PC-3 (cell line): ENCODE data around the gene SHE. TPM values are rescaled to one million over a fixed set of nuclear protein-coding genes. Genes with fewer than 3 reads are reported as not detected.

Experiments
- ATAC-seq: fragments of 200-7000 bp; cut with Tn5 transposase; 2 replicates; pipeline ENCODE4 v1.9.1; 2020; ENCODE audit warnings: mild to moderate bottlenecking, moderate library complexity
- BruUV-seq: library from RNA; stranded (reverse); fragments of 400-500 nt; replicated peaks from 2 replicates; lab custom pipeline; 2021; lab: Mats Ljungman, UMichigan
- CTCF ChIA-PET: fragments of 300-600 bp; sonication (Branson Sonifier 250); formaldehyde crosslinking; loops from one replicate; lab custom pipeline; 2022; ENCODE audit warnings: antibody characterized with exemption; lab: Charles Lee
- POLR2A ChIA-PET: fragments of 300-600 bp; sonication (Branson Sonifier 250); formaldehyde crosslinking; loops from one replicate; lab custom pipeline; 2022; ENCODE audit warnings: antibody characterized with exemption; ENCODE audit not compliant: unreplicated experiment; lab: Charles Lee
- DNase-seq: peaks from one replicate; pipeline ENCODE4 v3.0.0-alpha.2; 2015
- H2AFZ ChIP-seq: fragments of 300-600 bp; sonication (generic); 2 replicates; pipeline ENCODE4 v1.6.0; 2016; ENCODE audit warnings: antibody characterized with exemption, low read length
- H3F3A ChIP-seq: fragments of 300-600 bp; sonication (generic); one replicate; pipeline ENCODE4 v1.6.0; 2017; ENCODE audit warnings: antibody characterized with exemption, low read length, control low read depth, mild to moderate bottlenecking; ENCODE audit not compliant: unreplicated experiment
- H3K27ac ChIP-seq: fragments of 300-600 bp; sonication (generic); 2 replicates; pipeline ENCODE4 v1.5.1; 2016; ENCODE audit warnings: mild to moderate bottlenecking, low read length
- H3K27me3 ChIP-seq: fragments of 300-600 bp; sonication (generic); 2 replicates; pipeline ENCODE4 v1.6.1; 2016; ENCODE audit warnings: low read length, mixed read lengths
- H3K36me3 ChIP-seq: fragments of 300-600 bp; sonication (generic); 2 replicates; pipeline ENCODE4 v1.6.1; 2016; ENCODE audit warnings: low read depth, mixed run types, low read length, mixed read lengths
- H3K4me1 ChIP-seq: fragments of 300-600 bp; sonication (generic); 2 replicates; pipeline ENCODE4 v1.5.1; 2016; ENCODE audit warnings: low read length; ENCODE audit not compliant: insufficient read depth
- H3K4me2 ChIP-seq: fragments of 300-600 bp; sonication (generic); 2 replicates; pipeline ENCODE4 v1.6.0; 2016; ENCODE audit warnings: low read length
- H3K4me3 ChIP-seq: fragments of 300-600 bp; sonication (generic); 2 replicates; pipeline ENCODE4 v1.5.1; 2016; ENCODE audit warnings: mild to moderate bottlenecking, low read length, mixed read lengths
- H3K79me2 ChIP-seq: fragments of 300-600 bp; sonication (generic); 2 replicates; pipeline ENCODE4 v1.6.1; 2017; ENCODE audit warnings: low read length, mixed read lengths
- H3K9ac ChIP-seq: fragments of 300-600 bp; sonication (generic); 2 replicates; pipeline ENCODE4 v1.6.0; 2016; ENCODE audit warnings: mild to moderate bottlenecking, low read length
- H3K9me2 ChIP-seq: fragments of 300-600 bp; sonication (generic); replicated peaks from 2 replicates; pipeline ENCODE4 v1.6.1; 2016; ENCODE audit warnings: mixed run types, low read length, mixed read lengths
- H3K9me3 ChIP-seq: fragments of 300-600 bp; sonication (generic); 2 replicates; pipeline ENCODE4 v1.6.1; 2016; ENCODE audit warnings: low read length, mixed read lengths
- H4K20me1 ChIP-seq: fragments of 300-600 bp; sonication (generic); 2 replicates; pipeline ENCODE4 v1.6.1; 2016; ENCODE audit warnings: low read length, mixed read lengths
- CTCF ChIP-seq: fragments of 300-600 bp; sonication (generic); conservative IDR thresholded peaks from 2 replicates; pipeline ENCODE4 v1.5.1; 2017; ENCODE audit warnings: antibody characterized with exemption, low read depth, mild to moderate bottlenecking, low read length
- EZH2 ChIP-seq: fragments of 300-600 bp; sonication (generic); IDR thresholded peaks from one replicate; pipeline ENCODE4 v1.6.1; 2017; ENCODE audit warnings: antibody characterized with exemption, mild to moderate bottlenecking, low read length; ENCODE audit not compliant: unreplicated experiment
- EZH2phosphoT487 ChIP-seq: fragments of 300-600 bp; sonication (generic); IDR thresholded peaks from 2 replicates; pipeline ENCODE4 v1.6.1; 2018; ENCODE audit warnings: mild to moderate bottlenecking, antibody characterized with exemption, low read length, borderline replicate concordance
- intact Hi-C: fragments of 100-400 bp; cut with micrococcal nuclease; formaldehyde crosslinking; loops from 2 replicates; pipeline ENCODE4 v1.9.0; 2023
- total RNA-seq: library from RNA; depleted of rRNA; stranded (reverse); fragments of >200 nt; gene quantifications from 2 replicates; pipeline ENCODE4 v1.2.3, GENCODE V29; 2014

Gene SHE
- total RNA-seq, 1 experiment from 2014 or later: not detected

GRCh38 chr1:154483941-154484803 is 18.0 kb downstream of the SHE start:
- 0 out of 2 replicates have a peak, but pooled peaks cover 1% of the 10 kb centered on the region for H3K27me3 ChIP-seq

GRCh38 chr1:154481053-154481452 is 21.2 kb downstream of the SHE start:
- BruUV-seq: no TSS peak
- no peak for ATAC-seq
- H3K9me2 ChIP-seq: no peaks in the 10 kb centered on the region
- ChIA-PET POLR2A (no interaction called here), CTCF (interaction anchor here (1.6 to 2.5 kb wide), 2 partner anchors 66 to 78 kb away, joined by 3 to 30 read pairs; no protein-coding TSS in a partner anchor)
- H3K4me2 ChIP-seq: no peak overlapping the region
- peaks cover 34% of the 10 kb centered on the region for H3K4me1 ChIP-seq
- DNase-seq: no peak
- H4K20me1 ChIP-seq: no peaks in the 10 kb centered on the region
- no peak overlapping the region for H3K27ac ChIP-seq
- no peaks in the 10 kb centered on the region for H3K79me2 ChIP-seq
- no peaks in the 10 kb centered on the region for H3F3A ChIP-seq
- H3K9ac ChIP-seq: no peak overlapping the region
- no peaks in the 10 kb centered on the region for H3K36me3 ChIP-seq
- no peak for TF ChIP-seq EZH2
- TF ChIP-seq EZH2phosphoT487: no peak
- TF ChIP-seq CTCF: no peak
- no peaks in the 10 kb centered on the region for H3K27me3 ChIP-seq
- no peaks in the 10 kb centered on the region for H3K9me3 ChIP-seq
- H2AFZ ChIP-seq: no peak overlapping the region
- intact Hi-C loops: loop anchor here (2.0 to 5.0 kb wide), 2 partner anchors 51 to 280 kb away; no protein-coding TSS in a partner anchor
- H3K4me3 ChIP-seq: no peak overlapping the region

More at GRCh38 chr1:154483941-154484803, 18.0 kb downstream of the SHE start:
- H3K9ac ChIP-seq: no peak overlapping the region
- intact Hi-C loops: loop anchor here (5.0 kb wide), 1 partner anchor 48 kb away; no protein-coding TSS in a partner anchor
- no TSS peak for BruUV-seq
- H4K20me1 ChIP-seq: no peaks in the 10 kb centered on the region
- no peak overlapping the region for H3K4me2 ChIP-seq
- TF ChIP-seq CTCF (no peak), EZH2phosphoT487 (no peak), EZH2 (no peak)
- H2AFZ ChIP-seq: no peak overlapping the region
- H3K4me3 ChIP-seq: no peak overlapping the region
- ChIA-PET POLR2A (no interaction called here), CTCF (interaction anchor here (1.2 kb wide), 1 partner anchor 63 kb away, joined by 7 read pairs; no protein-coding TSS in a partner anchor)
- H3K36me3 ChIP-seq: no peaks in the 10 kb centered on the region
- H3K4me1 ChIP-seq: peaks cover 12% of the 10 kb centered on the region
- ATAC-seq: peak; percentile 44
- H3K79me2 ChIP-seq: no peaks in the 10 kb centered on the region
- no peak overlapping the region for H3K27ac ChIP-seq
- peak; percentile 61 for DNase-seq
- no peaks in the 10 kb centered on the region for H3K9me3 ChIP-seq
- H3F3A ChIP-seq: no peaks in the 10 kb centered on the region
- no peaks in the 10 kb centered on the region for H3K9me2 ChIP-seq
